Gastroesophageal sphincter (tissue), 4 donors: ENCODE data around the gene EPS8L2. TPM values are rescaled to one million over a fixed set of nuclear protein-coding genes. Genes with fewer than 3 reads are reported as not detected.
A peak's percentile ranks its signal among the peaks of the same experiment; 100 is the strongest.

Experiments
- ATAC-seq: fragments of 150-250 bp; one replicate; pipeline ENCODE4 v1.9.1; 2016; ENCODE audit warnings: mild to moderate bottlenecking, moderate library complexity
- H3K27ac ChIP-seq, 4 donors: fragments of 200-600 bp; sonication (generic) in 3 of 4; 1 replicate in 3 of 4; 2 replicates in 1 of 4; pipeline ENCODE4 v1.5.1; 2016 to 2019
- H3K27me3 ChIP-seq: fragments of 200-600 bp; sonication (generic); one replicate; pipeline ENCODE4 v1.5.1; 2019
- H3K36me3 ChIP-seq, 2 donors: fragments of 200-600 bp; sonication (generic); one replicate each; pipeline ENCODE4 v1.5.1; 2019; ENCODE audit warnings: control low read depth in 1 of 2
- H3K4me1 ChIP-seq, 3 donors: fragments of 200-600 bp; sonication (generic); 1 replicate in 2 of 3; 2 replicates in 1 of 3; pipeline ENCODE4 v1.5.1; 2016 to 2019; ENCODE audit warnings: control low read depth in 2 of 3
- H3K4me3 ChIP-seq, 2 donors: fragments of 200-600 bp; sonication (generic); one replicate each; pipeline ENCODE4 v1.5.1; 2019; ENCODE audit warnings: mild to moderate bottlenecking in 1 of 2, moderate library complexity in 1 of 2
- H3K9me3 ChIP-seq, 3 donors: fragments of 200-600 bp; sonication (generic); one replicate each; pipeline ENCODE4 v1.5.1; 2017 to 2019; ENCODE audit warnings: control low read depth in 2 of 3
- CTCF ChIP-seq, 4 experiments: fragments of 200-600 bp in 2 of 4; fragments of 450-650 bp in 2 of 4; sonication (generic) in 1 of 4; IDR thresholded peaks; one replicate each; pipeline ENCODE4 v1.5.1; 2017 to 2019; ENCODE audit warnings: antibody characterized with exemption in 4 of 4, mild to moderate bottlenecking in 2 of 4, moderate library complexity in 2 of 4
- EP300 ChIP-seq: sonication (generic); formaldehyde crosslinking; IDR thresholded peaks from one replicate; pipeline ENCODE4 v1.6.1; 2017; ENCODE audit warnings: antibody characterized with exemption, mild to moderate bottlenecking
- POLR2A ChIP-seq, 2 donors: fragments of 450-650 bp; IDR thresholded peaks; one replicate each; pipeline ENCODE4 v1.6.1; 2017; ENCODE audit warnings: antibody characterized with exemption in 2 of 2, mild to moderate bottlenecking in 2 of 2, moderate library complexity in 1 of 2
- POLR2AphosphoS5 ChIP-seq: sonication (generic); formaldehyde crosslinking; IDR thresholded peaks from one replicate; pipeline ENCODE4 v1.6.1; 2017; ENCODE audit warnings: antibody characterized with exemption
- WGBS, 2 donors: methylation state at CpG; one replicate each; pipeline ENCODE4 v1.1.5; 2018; ENCODE audit warnings: low coverage in 1 of 2; 5-methylcytosine and 5-hydroxymethylcytosine counted together
- total RNA-seq, 4 donors: library from RNA; depleted of rRNA; stranded (reverse); fragments of >200 nt; gene quantifications; one replicate each; pipeline ENCODE4 v1.1.0, GENCODE V29; 2016

EPS8L2 gene
- total RNA-seq, 4 donors from 2014 or later, result 9.7 to 33.9 (median 24.0) TPM

DNA sequence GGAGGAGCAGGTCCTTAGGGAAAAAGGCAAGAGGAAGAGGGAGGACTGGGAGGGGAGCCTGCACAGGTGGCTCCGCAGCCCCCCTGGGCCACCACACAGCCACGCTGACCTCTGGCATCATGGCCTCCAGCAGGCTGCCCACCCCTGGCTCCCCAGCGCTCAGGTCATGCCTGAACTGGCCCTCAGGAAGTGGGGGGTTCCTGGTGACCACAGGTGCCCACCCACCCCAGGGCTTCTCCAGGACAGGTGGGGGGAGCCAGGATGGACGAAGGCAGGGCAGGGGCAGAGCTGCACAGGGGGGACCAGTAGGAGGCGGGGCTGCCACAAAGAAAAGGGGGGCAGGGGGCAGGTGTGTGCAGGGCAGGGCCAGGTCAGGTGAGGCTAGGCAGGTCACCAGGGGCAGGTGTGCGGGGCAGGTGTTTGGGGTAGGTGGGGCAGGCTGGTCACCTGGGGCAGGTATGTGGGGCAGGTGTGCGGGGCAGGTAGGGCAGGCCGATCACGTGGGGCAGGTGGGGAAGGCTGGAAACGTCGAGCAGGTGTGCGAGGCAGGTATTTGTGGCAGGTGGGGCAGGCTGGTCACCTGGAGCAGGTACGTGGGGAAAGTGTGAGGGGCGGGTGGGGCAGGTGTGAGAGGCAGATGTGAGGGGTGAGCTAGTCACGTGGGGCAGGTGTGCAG, 12.0 kb upstream of the EPS8L2 start:
- H3K36me3 ChIP-seq, result peaks cover 0 to 24% of the 10 kb centered on the region in 2 donors
- peaks cover 0 to 53% (median 33%) of the 10 kb centered on the region in 3 donors for H3K4me1 ChIP-seq
- WGBS, 2 donors, result 73% methylated on average over 6 of the region's 15 CpGs; no CpG with 5 or more reads in 1 of the 2 donors
- TF ChIP-seq EP300, result no peak
- TF ChIP-seq POLR2A (IDR thresholded peaks at IDR 0.05), result no peak
- no peak for TF ChIP-seq CTCF (IDR thresholded peaks at IDR 0.05)
- no peak for ATAC-seq
- H3K27me3 ChIP-seq, result no peaks in the 10 kb centered on the region
- H3K9me3 ChIP-seq, result no peaks in the 10 kb centered on the region
- H3K4me3 ChIP-seq, result peak overlapping the region; percentile 22 to 94
- peak overlapping the region in 3 of 4 donors; percentile 98 to 99 (median 99) for H3K27ac ChIP-seq

DNA sequence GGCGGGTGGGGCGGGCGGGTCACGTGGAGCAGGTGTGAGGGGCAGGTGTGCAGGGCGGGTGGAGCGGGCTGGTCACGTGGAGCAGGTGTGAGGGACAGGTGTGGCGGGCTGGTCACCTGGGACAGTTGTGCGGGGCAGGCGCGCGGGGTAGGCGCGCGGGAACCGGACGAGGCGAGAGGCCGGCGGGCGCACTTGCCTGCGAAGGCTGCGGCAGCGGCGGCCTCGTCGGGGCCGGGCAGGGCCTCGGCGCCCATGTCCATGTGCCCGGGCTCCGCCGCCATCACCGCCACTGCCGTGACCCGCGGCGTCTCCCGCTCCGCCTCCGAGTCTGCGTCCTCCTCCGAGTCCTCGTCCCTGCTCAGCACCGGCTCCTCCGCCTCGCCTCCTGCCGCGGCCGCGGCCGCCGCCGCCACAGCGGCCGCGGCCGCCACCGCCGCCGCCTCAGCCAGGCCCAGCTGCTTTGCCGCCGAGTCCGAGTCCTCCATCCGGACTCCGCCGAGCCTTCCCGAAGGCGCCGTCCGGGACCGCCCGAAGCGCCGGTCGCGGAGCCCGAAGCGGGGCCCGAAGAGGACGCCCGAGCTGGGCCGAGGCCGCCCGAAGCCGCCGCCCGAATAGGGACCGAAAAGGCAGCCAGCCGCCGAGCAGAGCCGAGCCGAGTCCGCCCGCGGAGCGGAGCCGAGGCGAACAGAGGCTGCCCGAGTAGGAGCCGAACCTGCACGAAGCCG, 11.3 kb upstream of the EPS8L2 start, which contains the start of gene DEAF1:
DEAF1 (minus strand) TSS at position 660 of the 725 bp plus-strand sequence; CDS start at position 485, 175 bp downstream.
- 0 to 13% methylated on average over 4 to 6 of the region's 103 CpGs for WGBS, 2 donors

GRCh38 chr11:695288-695537, 10.8 kb upstream of the EPS8L2 start:
- TF ChIP-seq POLR2AphosphoS5 (no peak), POLR2A (IDR thresholded peaks at IDR 0.05) (no peak), EP300 (no peak), CTCF (IDR thresholded peaks at IDR 0.05) (no peak)
- ATAC-seq, result no peak
- Histone ChIP-seq H3K4me1 (peaks cover 0 to 55% (median 33%) of the 10 kb centered on the region in 3 donors), H3K4me3 (peak overlapping the region; percentile 62 to 94), H3K9me3 (no peaks in the 10 kb centered on the region), H3K27me3 (no peaks in the 10 kb centered on the region), H3K36me3 (peaks cover 0 to 27% of the 10 kb centered on the region in 2 donors), H3K27ac (peak overlapping the region; percentile 87 to 99 (median 98))
- WGBS, 2 donors, result 1% methylated on average over 15 of the region's 25 CpGs; no CpG with 5 or more reads in 1 of the 2 donors

More for the DNA sequence above, 11.3 kb upstream of the EPS8L2 start, which contains the start of gene DEAF1:
- Histone ChIP-seq H3K27ac (peak within 1 kb of the TSS; percentile 87 to 99 (median 98)), H3K4me3 (peak within 1 kb of the TSS; percentile 62 to 94), H3K36me3 (peaks cover 0 to 24% of the 10 kb centered on the region in 2 donors), H3K27me3 (no peaks in the 10 kb centered on the region), H3K4me1 (peaks cover 0 to 55% (median 33%) of the 10 kb centered on the region in 3 donors), H3K9me3 (no peaks in the 10 kb centered on the region)
- no peak for TF ChIP-seq EP300
- peak in 1 of 2 donors; percentile 37 for TF ChIP-seq POLR2A (IDR thresholded peaks at IDR 0.05)
- TF ChIP-seq CTCF (IDR thresholded peaks at IDR 0.05), result peak in 1 of 4 experiments; percentile 7
- no peak for TF ChIP-seq POLR2AphosphoS5
- peak; percentile 86 for ATAC-seq

DNA sequence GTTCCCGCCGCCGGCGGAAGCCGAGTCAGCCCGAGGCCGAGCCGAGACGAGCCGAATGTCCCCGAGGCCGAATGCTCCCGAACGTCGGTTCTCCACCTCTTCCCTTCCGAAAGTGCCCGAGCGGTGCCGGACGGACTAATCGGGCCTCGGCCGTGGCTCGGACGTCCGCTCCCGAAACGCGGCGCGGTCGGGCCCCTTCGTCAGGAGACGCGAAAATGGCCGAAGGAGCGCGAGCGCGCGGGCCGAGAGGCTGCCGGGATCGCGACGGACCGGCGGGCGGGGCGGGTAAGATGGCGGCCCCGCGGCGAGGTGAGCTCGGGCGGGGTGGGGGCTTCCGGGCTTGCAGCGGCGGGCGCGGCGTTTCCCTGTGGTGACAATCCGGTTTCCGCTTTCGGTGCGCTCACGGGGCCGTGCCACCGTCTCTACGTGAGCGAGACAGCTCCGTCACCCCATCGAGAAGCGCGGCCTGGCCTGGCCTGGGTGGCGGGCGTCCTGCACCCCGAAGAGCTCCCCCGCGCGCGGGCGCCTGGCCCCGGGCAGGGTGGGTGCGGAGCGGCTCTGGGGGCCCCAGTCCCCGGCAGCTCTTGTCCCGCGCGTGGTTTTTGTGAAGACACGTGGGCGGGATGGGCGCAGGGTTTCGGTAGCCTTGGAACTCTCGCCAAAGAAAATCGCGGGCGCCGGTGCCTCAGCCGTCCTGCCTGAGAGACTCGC, 10.3 kb upstream of the EPS8L2 start, which contains the start of gene TMEM80:
TMEM80 (plus strand) TSS at position 279 of the 711 bp plus-strand sequence; CDS start at position 291, 12 bp downstream.
- no peaks in the 10 kb centered on the region for H3K27me3 ChIP-seq
- WGBS, 2 donors, result no CpG with 5 or more reads among the region's 101 CpGs
- TF ChIP-seq POLR2AphosphoS5 (peak; percentile 55), CTCF (IDR thresholded peaks at IDR 0.05) (peak in 1 of 4 experiments; percentile 17), POLR2A (IDR thresholded peaks at IDR 0.05) (peak; percentile 70 to 89), EP300 (no peak)
- no peaks in the 10 kb centered on the region for H3K9me3 ChIP-seq
- peak within 1 kb of the TSS; percentile 87 to 99 (median 98) for H3K27ac ChIP-seq
- ATAC-seq, result peak; percentile 84
- H3K4me3 ChIP-seq, result peak within 1 kb of the TSS; percentile 62 to 94
- peaks cover 0 to 55% (median 33%) of the 10 kb centered on the region in 3 donors for H3K4me1 ChIP-seq
- peaks cover 0 to 29% of the 10 kb centered on the region in 2 donors for H3K36me3 ChIP-seq
